GM13976 (cell line): ENCODE data around the gene SLIT3.

Experiments used
- DNase-seq: peaks from one replicate; pipeline ENCODE4 v3.0.0; 2012; ENCODE audit warnings: low spot score
- CTCF ChIP-seq: IDR thresholded peaks from 2 replicates; pipeline ENCODE4 v1.5.1; 2012; ENCODE audit warnings: borderline replicate concordance, mild to moderate bottlenecking; ENCODE audit not compliant: insufficient read depth; ENCODE audit errors: extremely low read depth, missing control alignments, control extremely low read depth
- in situ Hi-C: fragments of 300-500 bp; cut with MboI; formaldehyde crosslinking; loops from one replicate; pipeline ENCODE4 v1.12.0; 2022; ENCODE audit warnings: low sequenced_read_pairs, mixed read lengths, inconsistent platforms; ENCODE audit not compliant: unreplicated experiment

Gene SLIT3

GRCh38 chr5:169166078-169166477 lies 134.9 kb downstream of the SLIT3 start:
- no peak for TF ChIP-seq CTCF
- in situ Hi-C loops: no loop called here
- DNase-seq: no peak

DNA sequence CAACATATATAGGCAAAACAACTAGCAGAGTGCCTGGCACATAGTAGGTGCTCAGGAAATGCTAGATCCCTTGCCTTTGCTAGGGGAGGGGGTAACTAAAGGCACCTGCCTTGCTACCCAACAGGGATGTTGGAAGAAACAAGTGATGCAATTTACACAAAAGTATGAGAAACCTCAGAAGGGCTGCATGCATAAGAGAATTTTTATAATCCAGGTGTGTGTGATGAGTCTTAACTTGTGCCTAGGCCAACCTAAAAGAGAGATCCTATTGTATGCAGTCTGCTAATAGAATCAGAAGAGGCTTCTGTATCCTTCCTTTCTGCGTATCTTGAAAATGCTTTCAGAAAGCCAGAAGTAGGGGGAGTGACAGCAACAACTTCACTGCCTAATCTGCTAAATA lies 135.9 kb downstream of the SLIT3 start:
- no peak for DNase-seq
- no peak for TF ChIP-seq CTCF
- in situ Hi-C loops: no loop called here

GRCh38 chr5:169164481-169164925 lies 136.4 kb downstream of the SLIT3 start:
- in situ Hi-C loops: no loop called here
- no peak for DNase-seq
- TF ChIP-seq CTCF: no peak

DNA sequence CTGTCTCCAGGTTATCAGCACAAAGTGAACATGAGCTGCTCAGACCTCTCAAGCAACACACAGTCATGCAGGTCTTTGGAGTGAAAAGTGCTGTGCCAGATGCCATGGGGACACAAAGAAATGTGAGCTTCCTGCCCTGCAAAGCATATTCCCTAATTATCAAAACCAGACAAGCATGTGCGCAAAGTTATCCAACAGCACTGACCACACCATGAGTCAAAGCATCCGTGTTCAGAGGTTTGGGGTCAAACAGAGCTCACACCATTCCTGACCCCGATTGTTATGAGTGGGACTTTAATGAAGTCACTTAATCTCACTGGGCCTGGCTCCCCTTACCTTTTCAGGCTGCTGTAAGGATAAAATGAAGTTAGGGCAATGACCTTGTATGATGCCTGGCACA lies 138.5 kb downstream of the SLIT3 start:
- TF ChIP-seq CTCF: no peak
- in situ Hi-C loops: no loop called here
- no peak for DNase-seq

- TF ChIP-seq CTCF: no peak
- in situ Hi-C loops: no loop called here
- no peak for DNase-seq
These were observed 139.8 kb downstream of the SLIT3 start for GRCh38 chr5:169161022-169161680.

- TF ChIP-seq CTCF: no peak
- DNase-seq: no peak
- in situ Hi-C loops: no loop called here
These were observed 140.5 kb downstream of the SLIT3 start for GRCh38 chr5:169160405-169160901.
